C4-2B (cell line): ENCODE data around the gene HOXC10.
A peak's percentile ranks its signal among the peaks of the same experiment; 100 is the strongest.

Experiments
- H3K27ac ChIP-seq: fragments of 450-650 bp; 2 replicates; pipeline ENCODE4 v1.5.1; 2017
- ZFX ChIP-seq: fragments of 450-650 bp; IDR thresholded peaks from 2 replicates; pipeline ENCODE4 v1.6.1; 2017
- TF ChIP-seq, protein P1 (sequence below): fragments of 450-650 bp; conservative IDR thresholded peaks from 2 replicates; pipeline ENCODE4 v1.5.1; 2017; ENCODE audit warnings: mild to moderate bottlenecking

The HOXC10 gene

DNA sequence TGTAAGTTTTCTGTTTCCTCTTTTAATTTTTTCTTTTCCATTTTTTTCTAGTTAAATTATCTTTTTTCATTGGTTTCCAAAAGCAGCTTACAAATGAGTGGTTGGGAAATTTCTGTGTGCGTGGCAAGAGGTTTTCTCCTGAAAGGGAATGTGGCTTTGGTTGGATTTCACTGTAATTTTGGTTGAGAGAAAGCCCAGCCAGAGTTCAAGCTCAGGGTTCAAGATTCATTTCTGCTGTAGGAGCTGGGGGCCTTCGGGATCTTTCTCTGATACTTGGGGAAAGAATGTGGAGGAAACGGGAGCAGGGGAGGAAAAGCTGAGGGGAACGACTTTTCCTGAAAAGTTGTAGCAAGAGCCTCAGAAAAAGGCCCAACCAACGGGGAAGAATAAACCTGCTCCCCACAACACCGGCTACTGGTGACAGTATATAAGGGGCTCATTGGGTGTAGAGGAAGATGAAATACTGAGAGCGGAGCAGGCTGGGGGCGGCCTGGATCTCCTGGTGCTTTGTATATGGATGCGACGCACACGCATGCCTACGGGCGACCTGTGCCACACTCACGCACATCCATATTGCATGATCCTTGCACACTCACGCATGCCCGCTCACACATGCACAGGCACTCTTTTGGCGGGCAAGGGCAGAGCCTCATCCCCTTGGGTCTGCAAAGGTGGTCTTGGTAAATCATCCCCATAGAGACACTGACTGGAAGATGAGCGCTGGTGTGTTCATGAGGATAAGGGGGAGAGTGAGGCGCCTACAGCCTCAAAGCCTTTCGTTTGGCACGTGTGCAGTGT is 1.9 kb downstream of the HOXC10 start:
- H3K27ac ChIP-seq, result no peak overlapping the region

DNA sequence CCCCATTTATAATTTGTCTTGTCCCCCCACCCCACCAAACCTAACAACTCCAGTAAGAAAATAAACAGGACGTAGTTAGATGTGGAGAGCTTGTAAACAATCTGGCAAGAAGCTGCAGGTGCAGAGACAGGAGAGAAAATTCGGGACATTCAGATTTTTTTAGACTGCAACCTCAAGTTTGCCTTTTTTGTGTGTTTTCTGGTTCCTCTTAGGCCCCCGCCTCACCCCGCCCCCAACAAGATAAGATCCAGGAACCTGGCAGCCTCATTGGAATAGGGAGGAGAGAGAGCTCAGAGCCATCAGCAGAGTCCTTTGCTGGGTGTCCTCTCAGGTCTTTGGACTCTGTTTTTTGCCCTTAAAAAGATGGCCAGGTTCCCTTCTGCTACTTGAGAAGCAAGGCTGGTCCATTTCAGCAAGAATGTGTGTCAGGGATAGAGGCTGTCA is 2.9 kb downstream of the HOXC10 start:
- H3K27ac ChIP-seq, result no peak overlapping the region

More for the DNA sequence above, 1.9 kb downstream of the HOXC10 start:
- TF ChIP-seq, protein P1, sequence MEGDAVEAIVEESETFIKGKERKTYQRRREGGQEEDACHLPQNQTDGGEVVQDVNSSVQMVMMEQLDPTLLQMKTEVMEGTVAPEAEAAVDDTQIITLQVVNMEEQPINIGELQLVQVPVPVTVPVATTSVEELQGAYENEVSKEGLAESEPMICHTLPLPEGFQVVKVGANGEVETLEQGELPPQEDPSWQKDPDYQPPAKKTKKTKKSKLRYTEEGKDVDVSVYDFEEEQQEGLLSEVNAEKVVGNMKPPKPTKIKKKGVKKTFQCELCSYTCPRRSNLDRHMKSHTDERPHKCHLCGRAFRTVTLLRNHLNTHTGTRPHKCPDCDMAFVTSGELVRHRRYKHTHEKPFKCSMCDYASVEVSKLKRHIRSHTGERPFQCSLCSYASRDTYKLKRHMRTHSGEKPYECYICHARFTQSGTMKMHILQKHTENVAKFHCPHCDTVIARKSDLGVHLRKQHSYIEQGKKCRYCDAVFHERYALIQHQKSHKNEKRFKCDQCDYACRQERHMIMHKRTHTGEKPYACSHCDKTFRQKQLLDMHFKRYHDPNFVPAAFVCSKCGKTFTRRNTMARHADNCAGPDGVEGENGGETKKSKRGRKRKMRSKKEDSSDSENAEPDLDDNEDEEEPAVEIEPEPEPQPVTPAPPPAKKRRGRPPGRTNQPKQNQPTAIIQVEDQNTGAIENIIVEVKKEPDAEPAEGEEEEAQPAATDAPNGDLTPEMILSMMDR, result no peak
- TF ChIP-seq ZFX, result no peak

DNA sequence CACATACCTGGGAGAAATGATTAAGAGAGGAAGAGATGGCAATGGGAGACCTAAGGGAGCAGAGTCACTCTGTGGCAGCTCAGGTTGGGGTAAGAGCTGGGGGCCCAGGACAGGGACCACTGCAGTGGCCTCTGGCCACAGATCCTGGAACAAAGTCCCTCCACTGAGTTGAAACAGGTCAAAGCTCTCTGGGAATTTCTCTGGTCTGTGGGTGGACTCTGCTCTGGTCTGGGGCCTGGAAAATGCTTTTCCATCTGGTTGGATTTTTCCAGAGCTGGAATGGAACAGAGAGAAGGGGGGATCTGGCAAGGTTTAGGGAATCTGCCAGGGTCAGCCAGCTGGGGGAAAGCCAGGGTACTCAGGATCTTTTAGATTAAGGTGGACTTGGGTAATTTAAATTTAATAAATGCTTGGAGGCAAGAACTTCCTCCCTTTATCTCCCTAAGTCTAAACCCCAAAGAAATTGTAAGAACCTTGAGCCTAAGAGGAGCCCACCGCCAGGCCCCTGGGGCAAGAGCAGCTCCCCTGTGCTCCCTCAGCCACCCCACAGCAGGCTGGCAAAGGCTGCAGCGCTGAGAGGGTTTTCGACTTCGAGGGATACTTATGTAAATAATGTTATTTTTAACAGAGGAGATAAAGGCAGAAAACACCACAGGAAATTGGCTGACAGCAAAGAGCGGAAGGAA is 3.7 kb downstream of the HOXC10 start:
- no peak for TF ChIP-seq ZFX
- TF ChIP-seq, protein P1, result no peak
- peak overlapping the region; percentile 34 for H3K27ac ChIP-seq

More for the DNA sequence above, 2.9 kb downstream of the HOXC10 start:
- TF ChIP-seq ZFX, result no peak
- TF ChIP-seq, protein P1, result no peak

DNA sequence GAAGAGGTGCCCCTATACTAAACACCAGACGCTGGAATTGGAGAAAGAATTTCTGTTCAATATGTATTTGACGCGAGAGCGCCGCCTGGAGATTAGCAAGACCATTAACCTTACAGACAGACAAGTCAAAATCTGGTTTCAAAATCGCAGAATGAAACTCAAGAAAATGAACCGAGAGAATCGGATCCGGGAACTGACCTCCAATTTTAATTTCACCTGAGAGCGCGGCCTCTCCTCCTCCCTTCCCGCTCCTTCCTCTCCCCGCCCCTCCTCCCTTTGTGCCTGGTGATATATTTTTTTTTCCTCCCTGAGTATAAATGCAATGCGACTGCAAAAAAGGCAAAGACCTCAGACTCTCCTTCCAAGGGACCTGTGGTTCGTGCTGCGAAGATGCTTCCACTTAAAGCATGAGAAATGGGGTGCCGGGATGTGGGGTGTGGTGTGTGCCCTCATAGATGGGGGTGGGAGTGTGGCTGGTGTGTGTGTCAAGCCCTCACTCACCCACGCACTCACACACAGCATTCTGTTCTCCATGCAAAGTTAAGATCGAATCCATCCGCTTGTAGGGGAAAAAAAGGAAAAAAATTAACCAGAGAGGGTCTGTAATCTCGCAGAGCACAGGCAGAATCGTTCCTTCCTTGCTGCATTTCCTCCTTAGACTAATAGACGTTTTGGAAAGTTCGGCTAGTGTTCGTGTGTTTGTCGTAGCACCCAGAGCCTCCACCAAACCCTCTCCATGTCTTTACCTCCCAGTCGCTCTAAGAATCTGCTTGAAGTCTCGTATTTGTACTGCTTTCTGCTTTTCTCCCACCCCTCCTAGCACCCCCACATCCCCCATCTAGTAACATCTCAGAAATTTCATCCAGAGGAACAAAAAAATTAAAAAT is 4.5 kb downstream of the HOXC10 start:
- peak overlapping the region; percentile 34 for H3K27ac ChIP-seq
- TF ChIP-seq, protein P1, result peak; percentile 88
- no peak for TF ChIP-seq ZFX

DNA sequence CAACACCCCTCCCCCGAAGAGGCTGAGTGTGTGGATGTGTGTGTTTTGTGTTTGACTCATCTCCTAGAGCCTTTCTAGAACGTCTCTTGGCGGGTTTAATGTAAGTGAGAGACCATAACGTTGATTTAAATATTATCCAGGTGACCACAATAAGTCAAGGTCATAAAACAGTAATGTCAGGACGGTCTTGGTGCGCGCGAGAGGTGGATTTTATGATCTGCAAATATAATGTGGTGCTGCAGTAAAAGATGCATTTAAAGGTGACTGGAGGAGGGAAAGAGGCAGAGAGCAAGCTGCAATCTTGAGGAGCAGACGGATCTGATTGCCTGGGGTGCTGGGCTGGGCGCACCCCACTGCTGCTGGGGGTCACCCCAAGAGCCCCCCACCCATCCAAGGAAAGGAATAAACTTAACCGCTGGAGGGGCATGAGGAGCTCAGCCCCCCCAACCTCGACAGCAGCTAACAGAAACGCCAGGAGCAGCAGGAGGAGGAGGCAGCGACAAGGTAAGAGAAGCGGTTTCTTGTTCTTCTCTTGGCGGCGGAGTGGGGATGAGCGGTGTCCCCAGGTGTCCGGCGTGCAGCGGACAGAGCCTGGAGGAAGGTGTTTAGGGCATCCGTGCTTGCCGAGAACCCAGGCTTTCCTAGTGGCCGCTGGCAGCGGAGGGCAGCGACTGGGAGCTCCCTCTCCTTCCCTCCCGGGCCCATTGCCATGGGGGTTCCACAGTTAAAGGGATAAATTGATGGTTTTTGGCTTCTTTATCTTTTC is 5.5 kb downstream of the HOXC10 start:
- no peak overlapping the region for H3K27ac ChIP-seq

DNA sequence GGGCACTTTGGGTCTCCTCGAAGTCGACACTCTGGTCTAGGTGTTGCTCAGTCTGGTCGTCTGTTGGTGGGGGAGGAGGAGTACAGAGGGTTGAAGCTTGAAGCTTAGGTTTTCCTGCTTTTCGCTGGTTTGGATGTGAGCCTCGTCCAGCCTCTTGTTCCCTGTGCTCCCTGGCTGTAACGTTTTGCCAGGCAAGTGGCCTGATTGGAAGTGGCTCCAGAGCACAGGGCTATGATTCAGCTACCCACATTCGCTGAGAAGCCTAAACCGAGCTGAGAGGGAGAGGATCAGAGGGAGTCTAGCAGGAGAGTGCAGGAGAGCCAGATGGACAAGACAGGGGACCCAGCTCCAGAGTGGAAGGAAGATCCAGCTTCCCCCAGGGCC is 6.1 kb downstream of the HOXC10 start:
- H3K27ac ChIP-seq, result no peak overlapping the region
- TF ChIP-seq ZFX, result no peak
- TF ChIP-seq, protein P1, result no peak

More for the DNA sequence above, 5.5 kb downstream of the HOXC10 start:
- TF ChIP-seq, protein P1, result no peak
- no peak for TF ChIP-seq ZFX
